DMS153 treated with DMSO at 0.1 percent for 48 hours (cell line): Measurements from ENCODE around the gene SPRY4.
"Not testable (repeated sequence)": the region's sequence is repeated elsewhere in the genome, so short reads cannot be mapped to it uniquely, and the experiment has no call there.

Experiments
- DNase-seq: peaks from one replicate; lab custom pipeline; 2025; ENCODE audit not compliant: unreplicated experiment; lab: John Stamatoyannopoulos, UW

The SPRY4 gene

DNA sequence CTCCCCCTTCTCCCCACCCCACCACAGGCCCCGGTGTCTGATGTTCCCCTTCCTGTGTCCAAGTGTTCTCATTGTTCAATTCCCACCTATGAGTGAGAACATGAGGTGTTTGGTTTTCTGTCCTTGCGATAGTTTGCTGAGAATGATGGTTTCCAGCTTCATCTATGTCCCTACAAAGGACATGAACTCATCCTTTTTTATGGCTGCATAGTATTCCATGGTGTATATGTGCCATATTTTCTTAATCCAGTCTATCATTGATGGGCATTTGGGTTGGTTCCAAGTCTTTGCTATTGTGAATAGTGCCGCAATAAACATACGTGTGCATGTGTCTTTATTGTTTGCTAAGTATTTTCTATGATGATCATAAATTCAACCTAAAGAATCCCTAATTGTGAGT is 60.7 kb downstream of the SPRY4 start:
- DNase-seq, result not testable (repeated sequence)

DNA sequence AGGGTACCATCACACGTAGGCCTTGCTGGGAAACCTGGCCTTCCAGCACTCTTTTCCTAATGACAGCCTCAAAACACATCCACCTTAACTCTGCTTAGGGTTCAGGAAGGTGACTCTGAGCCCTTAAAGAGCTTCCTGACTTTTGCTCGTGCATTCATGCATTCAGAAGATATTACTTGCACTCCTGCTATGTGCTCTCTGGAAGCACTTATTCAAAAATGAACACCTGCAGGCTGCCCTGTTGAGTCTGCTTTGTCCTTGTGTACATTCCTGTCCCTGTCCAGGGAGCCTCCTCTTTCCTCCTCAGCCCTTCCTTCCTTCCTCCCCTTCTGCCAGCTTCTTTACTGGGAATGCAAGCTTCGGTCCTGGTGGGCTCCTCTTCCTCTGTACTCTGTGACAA is 61.5 kb downstream of the SPRY4 start:
- no peak for DNase-seq

DNA sequence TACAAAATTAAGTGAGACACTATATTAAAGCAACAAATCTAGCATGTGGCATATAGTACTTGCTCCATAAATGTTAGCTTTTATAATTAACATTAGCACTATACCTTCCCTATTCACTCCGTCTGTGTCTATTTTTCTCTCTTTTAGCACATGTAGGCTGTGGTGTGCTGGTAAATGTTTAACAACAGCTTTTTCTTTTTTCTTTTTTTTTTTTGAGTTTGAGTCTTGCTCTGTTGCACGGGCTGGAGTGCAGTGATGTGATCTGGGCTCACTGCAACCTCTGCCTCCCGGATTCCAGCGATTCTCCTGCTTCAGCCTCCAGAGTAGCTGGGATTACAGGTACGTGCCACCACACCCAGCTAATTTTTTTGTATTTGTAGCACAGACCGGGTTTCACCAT is 62.1 kb downstream of the SPRY4 start:
- no peak for DNase-seq
